ENCODE measurements around the gene VPS26C.

Gene VPS26C

DNA sequence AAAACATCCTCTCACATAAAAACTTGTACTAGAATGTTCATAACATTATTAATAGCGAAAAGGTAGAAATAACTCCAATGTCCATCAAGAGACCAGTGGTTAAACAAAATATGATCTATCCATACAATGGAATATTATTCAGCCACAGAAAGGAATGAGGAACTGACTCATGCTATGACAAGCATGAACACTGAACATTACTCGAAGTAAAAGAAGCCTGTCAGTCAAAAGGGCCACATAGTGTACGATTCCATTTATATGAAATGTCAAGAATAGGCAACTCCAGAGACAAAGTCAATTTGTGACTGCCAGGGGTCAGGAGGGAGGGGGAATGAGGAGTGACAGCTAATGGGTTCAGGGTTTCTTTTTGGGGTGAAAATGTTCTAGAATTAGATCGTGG is 2.3 kb downstream of the VPS26C start:
- no peak for DNase-seq (ENCODE audit: low read depth in 2 of 2)

DNA sequence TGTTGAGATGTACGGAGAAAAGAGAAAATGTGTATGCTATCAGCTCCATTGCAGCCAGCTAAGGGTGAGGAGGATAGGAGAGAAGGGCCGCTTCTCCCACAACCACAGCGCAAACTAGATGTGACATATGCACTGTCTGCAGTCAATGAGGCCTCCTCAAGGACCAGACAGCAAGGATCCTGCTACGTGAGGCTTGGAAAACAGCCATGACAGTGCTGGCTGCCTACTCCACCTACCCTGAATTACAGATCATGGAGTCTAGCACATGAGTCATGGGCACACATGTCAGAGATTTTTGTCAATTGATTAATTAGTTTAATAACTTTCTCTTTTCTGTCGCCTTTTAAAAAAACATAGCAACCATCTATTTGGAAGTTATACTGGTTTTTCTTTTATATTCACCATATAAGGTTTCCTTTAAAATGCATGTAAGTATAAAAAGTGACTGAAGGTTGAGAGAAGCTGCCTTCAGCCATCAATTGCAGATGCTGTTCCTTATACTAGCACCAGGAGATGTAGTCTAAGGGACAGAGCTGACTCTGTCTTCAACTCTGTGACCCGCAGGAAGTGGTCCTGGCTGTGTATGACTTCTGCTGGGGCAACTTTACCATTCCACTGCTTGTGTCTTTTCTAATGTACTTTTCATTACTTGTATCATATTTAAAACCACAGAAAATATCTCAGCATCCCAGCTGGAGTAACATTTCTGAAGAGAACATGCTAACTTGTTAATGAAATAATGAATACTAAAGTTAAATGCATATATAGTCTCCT is 3.1 kb downstream of the VPS26C start:
- no peak for DNase-seq (ENCODE audit: low read depth in 2 of 2)

DNA sequence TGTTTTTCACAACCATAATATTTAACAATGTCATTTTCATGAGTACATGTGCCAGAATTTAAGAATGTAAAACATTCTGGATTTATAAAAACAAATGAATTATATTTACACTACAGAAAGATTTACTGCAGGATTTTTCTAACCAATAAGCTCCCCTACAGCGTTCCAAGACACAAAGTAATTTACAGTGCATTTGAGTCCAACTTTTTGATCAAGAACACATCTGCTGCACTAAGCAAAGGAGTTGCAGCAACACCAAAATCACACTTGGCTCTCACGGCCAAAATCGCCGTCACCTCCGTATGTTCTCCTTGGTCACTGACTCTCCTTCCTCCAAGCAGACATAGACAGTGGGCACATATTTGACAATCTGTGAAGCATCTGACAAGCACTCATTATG is 7.7 kb downstream of the VPS26C start:
- DNase-seq (ENCODE audit: low read depth in 2 of 2) = no peak

DNA sequence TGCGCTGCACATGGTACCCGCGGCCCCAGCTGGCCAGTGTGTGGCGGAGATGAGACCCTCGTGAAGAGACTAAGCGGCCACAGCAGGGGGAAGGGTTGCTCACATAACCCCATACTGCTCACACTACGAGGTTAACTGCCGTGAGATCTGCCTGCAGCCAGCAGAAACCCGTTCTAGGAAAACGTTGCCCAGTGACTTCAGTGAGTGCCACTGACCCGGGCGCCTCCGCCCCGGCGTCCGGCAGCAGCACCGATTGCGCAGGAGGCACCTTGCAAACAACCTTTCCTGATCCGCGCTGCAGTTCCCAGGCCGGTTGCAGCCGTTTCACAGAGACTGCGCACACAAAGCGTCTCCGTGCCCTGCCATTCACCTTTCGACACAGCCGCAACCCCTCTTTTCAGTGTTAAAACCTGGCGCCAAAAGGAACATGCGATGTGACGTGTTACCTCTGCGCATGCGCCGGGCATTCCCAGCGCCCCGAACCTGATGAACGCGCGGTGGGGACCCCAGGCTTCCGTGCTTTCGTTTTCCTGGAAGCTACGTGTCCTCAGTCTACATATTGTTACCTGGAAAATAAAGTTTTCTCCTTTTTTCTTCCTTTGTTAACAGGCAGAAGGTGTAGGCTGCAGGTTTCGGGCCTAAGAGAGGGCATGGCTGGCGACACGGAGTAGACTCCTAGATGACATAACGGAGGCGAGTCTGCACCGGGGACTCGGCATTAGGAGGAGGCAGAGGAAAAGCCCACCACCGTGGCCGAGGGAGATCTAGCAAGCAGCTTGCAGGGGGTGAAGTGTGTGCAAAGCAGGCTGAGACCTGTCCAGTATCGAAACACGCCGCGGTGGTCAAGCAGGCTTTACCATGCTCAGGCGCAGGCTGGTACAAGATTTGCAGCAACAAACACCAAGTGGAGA is 8.9 kb downstream of the VPS26C start:
- peak; percentile 67 to 75 for DNase-seq (ENCODE audit: low read depth in 2 of 2)

DNA sequence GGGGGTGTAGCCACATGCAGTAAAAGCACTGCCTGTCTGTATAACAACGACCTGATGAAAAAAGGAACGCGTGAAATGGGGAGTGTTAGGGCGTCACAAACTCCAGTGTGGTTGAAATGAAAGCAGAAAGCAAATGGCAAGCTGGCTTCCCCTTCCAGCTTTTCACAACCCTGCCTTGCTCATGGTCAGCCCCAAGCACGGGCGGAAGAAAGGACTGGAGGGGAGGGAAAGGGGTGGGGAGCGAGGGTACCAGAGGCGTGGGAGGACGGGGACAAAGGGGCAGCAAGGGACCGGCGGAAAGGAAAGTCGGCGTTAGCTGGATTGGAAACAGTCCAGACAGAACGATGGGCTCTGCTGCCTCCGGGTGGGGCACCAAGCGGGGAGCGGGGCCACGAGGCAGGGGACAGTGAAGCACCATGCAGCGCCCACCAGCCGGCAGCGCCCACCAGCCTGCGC is 9.6 kb downstream of the VPS26C start:
- peak in 1 of 2 donors; percentile 23 for DNase-seq (ENCODE audit: low read depth in 2 of 2)

DNA sequence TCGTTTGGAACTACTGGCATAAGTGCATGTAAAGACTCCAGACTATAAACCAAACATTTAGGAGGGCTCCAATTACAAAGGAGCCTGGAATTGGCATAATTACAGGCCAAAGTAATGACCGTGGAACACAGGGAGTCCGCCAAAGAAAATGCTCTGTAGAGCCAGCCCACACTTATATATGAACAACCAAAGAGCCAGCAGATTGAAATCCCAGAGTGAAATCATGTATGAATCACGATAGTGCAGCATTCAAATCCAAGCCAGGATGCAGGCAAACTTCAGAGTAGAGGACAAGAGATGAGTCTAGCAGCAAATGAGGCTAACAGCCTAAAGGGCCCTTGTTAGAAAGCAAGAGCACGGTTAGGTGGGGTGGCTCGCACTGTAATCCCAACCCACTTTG is 13.1 kb downstream of the VPS26C start:
- DNase-seq (ENCODE audit: low read depth in 2 of 2) = no peak

- DNase-seq (ENCODE audit: low read depth in 2 of 2) = no peak
Measured at GRCh38 chr21:37251294-37251634, 15.9 kb downstream of the VPS26C start.

DNA sequence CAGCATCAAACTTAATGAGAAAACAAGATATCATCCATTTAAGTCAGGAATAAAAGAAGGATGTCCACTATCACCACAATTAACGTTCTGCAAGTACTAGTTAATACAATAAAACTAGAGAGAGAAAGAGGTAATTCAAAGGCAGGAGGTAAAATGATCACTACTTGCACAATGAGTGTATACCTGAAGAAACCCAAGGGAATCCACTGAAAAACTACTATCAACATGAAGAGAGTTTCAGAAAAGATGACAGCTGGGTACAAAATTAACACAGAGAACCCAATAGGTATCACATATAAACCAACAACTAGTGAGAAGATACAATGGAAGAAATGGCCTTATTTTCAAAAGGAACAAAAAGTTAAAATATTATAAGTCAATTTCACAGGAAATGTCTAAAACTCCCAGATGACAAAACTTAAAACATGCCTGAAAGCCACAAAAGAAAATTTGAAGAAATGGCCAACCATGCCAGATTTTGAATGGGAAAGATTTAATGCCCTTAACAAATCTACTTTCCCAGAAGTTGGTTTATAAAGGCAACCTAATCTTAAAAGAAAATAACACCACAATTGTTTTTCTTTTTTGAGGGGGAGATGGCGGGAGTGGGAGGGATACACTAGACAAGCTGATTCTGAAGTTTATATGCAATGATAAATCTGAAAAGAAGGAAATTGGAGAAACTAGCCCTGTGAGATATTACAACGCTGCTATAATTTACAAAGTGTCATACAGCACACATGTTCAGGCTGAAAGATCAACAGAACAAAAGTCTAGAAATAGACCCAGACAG is 17.8 kb downstream of the VPS26C start:
- DNase-seq (ENCODE audit: low read depth in 2 of 2) = no peak

DNA sequence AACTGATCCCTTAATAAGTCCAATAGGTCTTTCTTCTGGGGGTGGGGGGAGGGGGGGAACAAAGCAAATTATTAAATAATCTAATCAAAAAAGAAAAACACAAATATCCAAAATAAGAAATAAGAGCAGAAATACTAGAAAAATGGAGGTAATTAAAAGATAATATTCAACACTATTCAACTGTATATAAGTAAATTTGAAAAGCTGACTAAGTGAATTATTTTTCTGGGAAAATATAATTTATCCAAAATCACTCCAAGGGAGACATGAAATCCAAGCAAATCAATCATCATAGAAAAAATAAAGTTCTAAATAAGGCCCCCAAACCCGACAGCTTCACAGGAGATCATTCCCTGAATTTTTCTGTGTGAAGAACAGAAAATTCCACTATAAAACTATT is 18.8 kb downstream of the VPS26C start:
- no peak for DNase-seq (ENCODE audit: low read depth in 2 of 2)

- no peak for DNase-seq (ENCODE audit: low read depth in 2 of 2)
Measured at GRCh38 chr21:37245151-37245550, 22.0 kb downstream of the VPS26C start.

- no peak for DNase-seq (ENCODE audit: low read depth in 2 of 2)
Measured at GRCh38 chr21:37244501-37245095, 22.5 kb downstream of the VPS26C start.

- DNase-seq (ENCODE audit: low read depth in 2 of 2) = no peak
Measured at GRCh38 chr21:37243961-37244360, 23.2 kb downstream of the VPS26C start.

DNA sequence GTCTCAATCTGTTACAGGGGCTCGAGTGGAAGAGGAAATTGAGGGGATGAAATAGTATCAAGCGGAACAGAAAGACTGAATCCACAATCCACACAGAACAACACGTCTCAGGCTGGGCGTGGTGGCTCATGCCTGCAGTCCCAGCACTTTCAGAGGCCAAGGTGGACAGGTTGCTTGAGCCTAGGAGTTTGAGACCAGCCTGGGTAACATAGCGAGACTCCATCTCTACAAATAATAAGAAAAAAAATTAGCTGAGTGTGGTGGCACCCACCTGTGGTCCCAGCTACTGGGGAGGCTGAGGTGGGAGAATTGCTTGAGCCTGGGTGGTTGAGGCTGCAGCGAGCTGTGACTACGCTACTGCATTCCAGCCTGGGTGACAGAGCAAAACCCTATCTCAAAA is 25.7 kb downstream of the VPS26C start:
- no peak for DNase-seq (ENCODE audit: low read depth in 2 of 2)

DNA sequence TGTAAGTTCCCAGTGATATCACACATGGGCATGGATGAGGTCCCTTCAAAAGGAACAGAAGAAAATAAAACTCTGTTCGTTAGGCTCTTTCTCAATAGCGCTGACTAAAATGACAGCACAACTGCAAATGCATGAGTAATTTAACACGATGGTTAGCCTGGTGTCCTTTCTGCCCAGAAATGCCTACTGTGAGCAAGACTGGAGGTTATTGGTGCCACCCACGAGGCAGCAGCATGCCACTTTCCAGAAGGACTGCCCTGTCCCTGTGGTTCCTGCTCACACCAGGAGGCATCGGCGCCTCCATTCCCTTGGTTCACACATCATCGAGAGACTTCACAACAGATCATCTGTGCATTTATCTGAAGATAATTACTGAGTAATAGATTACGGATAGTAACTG is 26.2 kb downstream of the VPS26C start:
- DNase-seq (ENCODE audit: low read depth in 2 of 2) = no peak

- no peak for DNase-seq (ENCODE audit: low read depth in 2 of 2)
Measured at GRCh38 chr21:37237764-37238163, 29.4 kb downstream of the VPS26C start.

DNA sequence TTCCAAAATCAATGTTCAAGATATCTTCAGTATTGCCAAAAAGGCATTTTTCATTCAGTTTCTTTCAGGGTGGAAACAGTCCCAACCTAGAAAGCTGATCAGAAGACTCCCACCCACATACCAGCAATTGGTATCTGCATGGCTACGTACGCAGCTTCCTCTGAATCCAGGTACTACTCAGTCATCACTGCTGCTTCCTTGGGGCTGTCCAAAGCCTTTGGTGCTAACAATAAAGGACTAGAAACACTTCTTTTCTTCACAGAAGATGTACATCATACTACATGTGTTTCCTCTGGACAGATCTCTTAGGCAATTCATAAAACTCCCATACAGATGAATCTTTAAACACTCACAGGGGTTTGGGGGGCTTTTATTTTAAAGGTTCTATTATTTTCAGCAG is 29.8 kb downstream of the VPS26C start:
- no peak for DNase-seq (ENCODE audit: low read depth in 2 of 2)

DNA sequence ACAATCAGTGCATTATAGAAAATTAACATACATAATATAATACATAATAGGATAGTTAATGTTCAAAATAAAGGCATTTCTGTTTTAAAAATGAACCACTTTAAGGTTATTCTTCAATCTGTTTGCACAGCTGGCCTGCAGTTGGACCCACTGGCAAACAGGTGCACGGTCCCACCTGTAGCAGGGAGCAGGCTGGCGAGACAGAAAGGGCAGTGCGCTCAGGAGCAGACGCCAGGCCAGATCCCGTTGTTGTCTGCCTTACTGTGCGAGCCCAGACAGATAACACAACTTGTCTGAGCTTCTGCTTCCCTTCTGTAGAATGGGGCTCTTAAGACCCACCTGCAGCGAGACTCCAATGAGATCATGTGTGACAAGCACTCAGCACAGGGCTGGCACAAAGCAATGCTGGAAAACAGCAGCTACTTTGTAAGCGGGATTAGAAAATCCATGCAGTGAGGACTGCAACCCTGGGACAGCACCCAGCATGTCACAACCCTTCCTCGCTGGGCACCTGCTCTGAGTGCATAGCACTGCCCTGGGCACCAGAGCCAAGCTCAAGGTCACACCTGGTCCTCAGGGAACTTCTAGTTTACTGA is 33.5 kb downstream of the VPS26C start:
- DNase-seq (ENCODE audit: low read depth in 2 of 2) = no peak

DNA sequence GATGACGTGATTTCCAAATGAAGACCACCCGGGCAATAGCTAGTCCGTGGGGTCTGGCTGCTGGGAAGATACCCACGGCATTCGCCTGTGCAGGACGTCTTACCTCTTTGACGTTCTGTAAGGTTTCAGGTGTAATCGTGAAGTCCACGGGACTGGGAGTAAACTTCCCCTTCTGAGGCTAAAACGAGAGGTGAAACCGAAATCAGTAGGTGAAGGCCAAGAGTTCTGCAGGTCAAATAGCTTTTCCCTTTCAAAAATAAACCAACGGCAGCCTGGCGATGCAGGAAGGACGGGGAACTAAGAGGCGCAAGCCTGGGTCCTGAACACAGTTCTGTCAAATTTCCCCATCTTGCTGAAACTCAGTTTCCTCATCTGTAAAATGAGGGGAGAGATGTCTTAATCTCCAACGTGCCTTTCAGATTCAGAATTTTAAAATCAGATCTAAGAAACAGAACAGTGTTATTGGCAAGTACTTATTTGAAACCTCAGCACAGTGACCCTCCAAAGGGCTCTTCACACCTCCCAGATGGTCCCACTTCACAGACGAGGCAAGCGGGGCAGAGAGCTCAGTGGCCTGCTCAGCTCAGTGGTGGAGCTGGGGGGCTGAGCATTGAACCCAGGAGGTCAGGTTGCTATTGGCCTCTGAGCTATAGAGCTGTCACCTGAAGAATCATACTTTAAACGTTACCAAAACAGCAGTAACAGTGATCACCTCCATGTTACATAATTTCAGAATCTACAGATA is 34.7 kb downstream of the VPS26C start:
- DNase-seq (ENCODE audit: low read depth in 2 of 2) = no peak

GRCh38 chr21:37231671-37232070 is 35.5 kb downstream of the VPS26C start:
- DNase-seq (ENCODE audit: low read depth in 2 of 2) = no peak

DNA sequence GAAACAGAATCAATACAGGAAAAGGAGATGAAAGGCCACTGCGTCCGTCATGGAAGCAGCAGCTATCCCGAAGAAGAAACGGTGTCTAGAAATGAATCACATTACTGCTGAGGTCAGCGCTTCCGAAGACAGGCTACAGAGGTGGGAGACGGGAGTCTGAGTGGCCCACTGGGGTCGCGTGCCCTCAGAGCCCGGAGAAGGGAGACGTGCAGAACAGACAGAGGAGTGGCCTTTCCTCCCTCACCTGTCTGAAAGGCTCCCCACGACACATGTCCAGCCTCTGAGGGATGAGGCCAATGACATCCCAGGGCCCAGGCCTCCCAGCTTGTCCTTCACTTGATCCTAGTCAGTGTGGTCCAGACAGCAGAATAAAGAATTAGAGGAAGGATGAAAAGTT is 35.9 kb downstream of the VPS26C start:
- DNase-seq (ENCODE audit: low read depth in 2 of 2) = no peak

Measured in stimulated activated CD8-positive, alpha-beta memory T cell treated with anti-CD3 and anti-CD28 coated beads, Interleukin-2, amount 100 ng/mL, for 48 hours (primary cell).